ENCODE results near the gene MSL3. TPM values are rescaled to one million over a fixed set of nuclear protein-coding genes. Genes with fewer than 3 reads are reported as not detected.

Gene MSL3
- total and polyA plus RNA-seq, 2 of the 13 experiments (the other 11 are each of a cell fraction or from before 2014, with no cell fraction given) = 7.6 to 10.2 TPM

GRCh38 chrX:11786862-11787261 is 28.8 kb downstream of the MSL3 start:
- Histone ChIP-seq H3K36me3 (replicated peaks in 1 of 2; ENCODE audit: control insufficient read depth in 1 of 2, insufficient read depth in 2 of 2, low read length in 2 of 2) (no peaks in the 10 kb centered on the region), H3K9ac (ENCODE audit: insufficient read depth, low read depth, low read length) (no peak overlapping the region), H2AFZ (ENCODE audit: low read length) (no peak overlapping the region), H3K4me2 (ENCODE audit: low read depth, low read length) (no peak overlapping the region), H4K20me1 (ENCODE audit: insufficient read depth, low read length) (no peaks in the 10 kb centered on the region), H3K9me3 (ENCODE audit: low read length) (no peaks in the 10 kb centered on the region), H3K27me3 (ENCODE audit: control insufficient read depth in 1 of 2, insufficient read depth in 2 of 2, low read length in 2 of 2) (no peaks in the 10 kb centered on the region), H3K27ac (ENCODE audit: extremely low read length, insufficient read depth, low read length) (no peak overlapping the region), H3K4me1 (ENCODE audit: insufficient read depth, low read length) (no peaks in the 10 kb centered on the region), H3K79me2 (ENCODE audit: insufficient read depth, low read length) (no peaks in the 10 kb centered on the region), H3K4me3 (replicated peaks in 1 of 3; ENCODE audit: insufficient read depth in 1 of 3, low read depth in 2 of 3, low read length in 3 of 3) (no peak overlapping the region)
- POLR2A ChIA-PET = no interaction called here
- no peak for FAIRE-seq
- BruUV-seq (replicated peaks) = no TSS peak
- intact Hi-C loops (cut with micrococcal nuclease; ENCODE audit: unreplicated experiment) = loop anchor here (2.0 to 5.0 kb wide), 2 partner anchors 120 to 914 kb away; no protein-coding TSS in a partner anchor
- TF ChIP-seq MYNN (CRISPR knock-in tag; IDR thresholded peaks at IDR 0.05; ENCODE audit: low read depth) = no peak
- TF ChIP-seq POLR2AphosphoS2 (IDR thresholded peaks at IDR 0.05; ENCODE audit: low read depth, low read length) = no peak
- no peak for TF ChIP-seq JARID2 (CRISPR knock-in tag; IDR thresholded peaks at IDR 0.05; ENCODE audit: insufficient replicate concordance)
- CTCF ChIA-PET (ENCODE audit: low intra/inter-chr PET ratio, low total read pairs) = no interaction called here
- no peak for DNase-seq (ENCODE audit: low spot score)
- WGBS (ENCODE audit: low lambda C conversion rate) = 0% methylated on average over 4 of the region's 5 CpGs
- in situ Hi-C loops (cut with HindIII; ENCODE audit: extremely low pct_ligation_motif_present, low pct_unique_long_range_greater_than_20kb) = no loop called here
- no peak for ATAC-seq

- no peaks in the 10 kb centered on the region for H3K79me2 ChIP-seq (ENCODE audit: insufficient read depth, low read length)
- peak; percentile 43 for DNase-seq (ENCODE audit: low spot score)
- BruUV-seq (replicated peaks) = no TSS peak
- CTCF ChIA-PET (ENCODE audit: low intra/inter-chr PET ratio, low total read pairs) = no interaction called here
- H3K36me3 ChIP-seq (replicated peaks in 1 of 2; ENCODE audit: control insufficient read depth in 1 of 2, insufficient read depth in 2 of 2, low read length in 2 of 2) = no peaks in the 10 kb centered on the region
- no peaks in the 10 kb centered on the region for H4K20me1 ChIP-seq (ENCODE audit: insufficient read depth, low read length)
- H3K9me3 ChIP-seq (ENCODE audit: low read length) = no peaks in the 10 kb centered on the region
- POLR2A ChIA-PET = no interaction called here
- in situ Hi-C loops (cut with HindIII; ENCODE audit: extremely low pct_ligation_motif_present, low pct_unique_long_range_greater_than_20kb) = no loop called here
- H3K9ac ChIP-seq (ENCODE audit: insufficient read depth, low read depth, low read length) = no peak overlapping the region
- H2AFZ ChIP-seq (ENCODE audit: low read length) = no peak overlapping the region
- TF ChIP-seq SMC3 (IDR thresholded peaks at IDR 0.05; ENCODE audit: low read length) = peak; percentile 21; the same call in 1 of the 2 replicates
- TF ChIP-seq CC2D1A (CRISPR knock-in tag; IDR thresholded peaks at IDR 0.05) = no peak
- no peak for TF ChIP-seq MAFG (CRISPR knock-in tag; IDR thresholded peaks at IDR 0.05)
- TF ChIP-seq CTCF (CRISPR knock-in tag; IDR thresholded peaks at IDR 0.05) = peak; percentile 67
- TF ChIP-seq BCL6 (CRISPR knock-in tag; IDR thresholded peaks at IDR 0.05) = no peak
- TF ChIP-seq XRCC5 (optimal IDR thresholded peaks at IDR 0.05; ENCODE audit: low read length) = peak; percentile 43
- TF ChIP-seq NAIF1 (CRISPR knock-in tag; IDR thresholded peaks at IDR 0.05; ENCODE audit: borderline replicate concordance) = no peak
- peak; percentile 22; the same call in 1 of the 2 replicates for TF ChIP-seq STAG1 (CRISPR knock-in tag; IDR thresholded peaks at IDR 0.05)
- TF ChIP-seq HBP1 (CRISPR knock-in tag; IDR thresholded peaks at IDR 0.05; ENCODE audit: low read depth) = no peak
- no peak overlapping the region for H3K4me3 ChIP-seq (replicated peaks in 1 of 3; ENCODE audit: insufficient read depth in 1 of 3, low read depth in 2 of 3, low read length in 3 of 3)
- no peaks in the 10 kb centered on the region for H3K4me1 ChIP-seq (ENCODE audit: insufficient read depth, low read length)
- intact Hi-C loops (cut with micrococcal nuclease; ENCODE audit: unreplicated experiment) = loop anchor here (2.0 to 5.0 kb wide), 2 partner anchors 120 to 913 kb away; no protein-coding TSS in a partner anchor
- H3K27ac ChIP-seq (ENCODE audit: extremely low read length, insufficient read depth, low read length) = no peak overlapping the region
- FAIRE-seq = no peak
- WGBS (ENCODE audit: low lambda C conversion rate) = 5% methylated on average over 4 of the region's 18 CpGs
- H3K4me2 ChIP-seq (ENCODE audit: low read depth, low read length) = no peak overlapping the region
- no peaks in the 10 kb centered on the region for H3K27me3 ChIP-seq (ENCODE audit: control insufficient read depth in 1 of 2, insufficient read depth in 2 of 2, low read length in 2 of 2)
- ATAC-seq = peak; percentile 93
These were observed 29.5 kb downstream of the MSL3 start for GRCh38 chrX:11787564-11787963.
